ENCODE measurements around the gene P4HB. TPM values are rescaled to one million over a fixed set of nuclear protein-coding genes. Genes with fewer than 3 reads are reported as not detected.

P4HB gene
- total RNA-seq, 2 experiments from 2014 or later: 223 to 233 TPM

- intact Hi-C loops (cut with DNase I, micrococcal nuclease): no loop called here
- CTCF ChIA-PET: no interaction called here
- POLR2A ChIA-PET: no interaction called here
- H3K36me3 Mint-ChIP-seq (ENCODE audit: low read depth): no peaks in the 10 kb centered on the region
- H3K9me3 ChIP-seq (ENCODE audit: control insufficient read depth in 1 of 2, insufficient read depth in 1 of 2, low read length in 2 of 2): peaks cover 0 to 11% of the 10 kb centered on the region in 2 experiments
- no peak overlapping the region for H3K4me3 ChIP-seq (ENCODE audit: low read length)
- H3K27me3 ChIP-seq (ENCODE audit: control insufficient read depth in 1 of 2, insufficient read depth in 2 of 2, low read length in 2 of 2): peaks cover 30 to 52% of the 10 kb centered on the region in 2 experiments
- DNase-seq: no peak
- TF ChIP-seq CTCF (IDR thresholded peaks at IDR 0.05): no peak
- peaks cover 11% of the 10 kb centered on the region for H3K4me1 ChIP-seq (ENCODE audit: insufficient read depth, low read length)
- no peak overlapping the region for H3K27ac ChIP-seq (ENCODE audit: low read depth in 1 of 2, low read length in 2 of 2)
- ATAC-seq (ENCODE audit: poor library complexity): no peak
- peaks cover 50% of the 10 kb centered on the region for H3K27me3 Mint-ChIP-seq
- H3K4me1 Mint-ChIP-seq (ENCODE audit: low read depth): no peaks in the 10 kb centered on the region
- H3K4me3 Mint-ChIP-seq: no peak overlapping the region
- H3K9me3 Mint-ChIP-seq: no peaks in the 10 kb centered on the region
- no peak overlapping the region for H3K27ac Mint-ChIP-seq
- no peaks in the 10 kb centered on the region for H3K36me3 ChIP-seq (ENCODE audit: insufficient read depth, low read length)
These were observed 57.3 kb downstream of the P4HB start for GRCh38 chr17:81802856-81803643.

GRCh38 chr17:81802048-81802758, 58.1 kb downstream of the P4HB start:
- no peak overlapping the region for H3K4me3 ChIP-seq (ENCODE audit: low read length)
- no peak for TF ChIP-seq CTCF (IDR thresholded peaks at IDR 0.05)
- peaks cover 27 to 48% of the 10 kb centered on the region in 2 experiments for H3K27me3 ChIP-seq (ENCODE audit: control insufficient read depth in 1 of 2, insufficient read depth in 2 of 2, low read length in 2 of 2)
- peaks cover 50% of the 10 kb centered on the region for H3K27me3 Mint-ChIP-seq
- H3K9me3 ChIP-seq (ENCODE audit: control insufficient read depth in 1 of 2, insufficient read depth in 1 of 2, low read length in 2 of 2): peaks cover 0 to 11% of the 10 kb centered on the region in 2 experiments
- DNase-seq: no peak
- no peak overlapping the region for H3K27ac Mint-ChIP-seq
- H3K27ac ChIP-seq (ENCODE audit: low read depth in 1 of 2, low read length in 2 of 2): no peak overlapping the region
- CTCF ChIA-PET: no interaction called here
- H3K36me3 ChIP-seq (ENCODE audit: insufficient read depth, low read length): no peaks in the 10 kb centered on the region
- no peak for ATAC-seq (ENCODE audit: poor library complexity)
- intact Hi-C loops (cut with DNase I, micrococcal nuclease): no loop called here
- H3K36me3 Mint-ChIP-seq (ENCODE audit: low read depth): no peaks in the 10 kb centered on the region
- H3K4me1 ChIP-seq (ENCODE audit: insufficient read depth, low read length): peaks cover 11% of the 10 kb centered on the region
- POLR2A ChIA-PET: no interaction called here
- no peak overlapping the region for H3K4me3 Mint-ChIP-seq
- no peaks in the 10 kb centered on the region for H3K9me3 Mint-ChIP-seq
- H3K4me1 Mint-ChIP-seq (ENCODE audit: low read depth): no peaks in the 10 kb centered on the region

- ATAC-seq (ENCODE audit: poor library complexity): no peak
- no peak for TF ChIP-seq CTCF (IDR thresholded peaks at IDR 0.05)
- intact Hi-C loops (cut with DNase I, micrococcal nuclease): no loop called here
These were observed 59.0 kb downstream of the P4HB start for GRCh38 chr17:81801327-81801726.

More at GRCh38 chr17:81801327-81801726, 59.0 kb downstream of the P4HB start:
- no peaks in the 10 kb centered on the region for H3K4me1 Mint-ChIP-seq (ENCODE audit: low read depth)
- peaks cover 47% of the 10 kb centered on the region for H3K27me3 Mint-ChIP-seq
- H3K36me3 ChIP-seq (ENCODE audit: insufficient read depth, low read length): no peaks in the 10 kb centered on the region
- H3K27ac Mint-ChIP-seq: no peak overlapping the region
- peaks cover 0 to 8% of the 10 kb centered on the region in 2 experiments for H3K9me3 ChIP-seq (ENCODE audit: control insufficient read depth in 1 of 2, insufficient read depth in 1 of 2, low read length in 2 of 2)
- no peaks in the 10 kb centered on the region for H3K36me3 Mint-ChIP-seq (ENCODE audit: low read depth)
- no peak overlapping the region for H3K27ac ChIP-seq (ENCODE audit: low read depth in 1 of 2, low read length in 2 of 2)
- peaks cover 25 to 48% of the 10 kb centered on the region in 2 experiments for H3K27me3 ChIP-seq (ENCODE audit: control insufficient read depth in 1 of 2, insufficient read depth in 2 of 2, low read length in 2 of 2)
- CTCF ChIA-PET: no interaction called here
- POLR2A ChIA-PET: no interaction called here
- no peak for DNase-seq
- no peaks in the 10 kb centered on the region for H3K9me3 Mint-ChIP-seq
- H3K4me1 ChIP-seq (ENCODE audit: insufficient read depth, low read length): peaks cover 11% of the 10 kb centered on the region
- H3K4me3 Mint-ChIP-seq: no peak overlapping the region
- H3K4me3 ChIP-seq (ENCODE audit: low read length): no peak overlapping the region

All from CD4-positive, alpha-beta T cell (primary cell).